H9 (cell line): ENCODE results near the gene SLCO2A1. TPM values are rescaled to one million over a fixed set of nuclear protein-coding genes. Genes with fewer than 3 reads are reported as not detected.

Experiments used
- DNase-seq: peaks from one replicate; pipeline ENCODE4 v3.0.0-alpha.2; 2017
- H2AFZ ChIP-seq: one replicate; pipeline ENCODE4 v1.6.1; 2013; ENCODE audit warnings: mild to moderate bottlenecking, low read length, control low read depth, moderate library complexity
- H2AK5ac ChIP-seq: 2 replicates; pipeline ENCODE4 v1.6.1; 2013; ENCODE audit warnings: low read length, control low read depth, mixed read lengths; ENCODE audit not compliant: insufficient read length
- H2BK120ac ChIP-seq: one replicate; pipeline ENCODE4 v1.6.1; 2013; ENCODE audit warnings: low read depth, mild to moderate bottlenecking, low read length, control low read depth, inconsistent platforms; ENCODE audit not compliant: poor library complexity, severe bottlenecking
- H2BK12ac ChIP-seq: 2 replicates; pipeline ENCODE4 v1.6.1; 2013; ENCODE audit warnings: low read length, control low read depth, mixed read lengths, low read depth; ENCODE audit not compliant: insufficient read length
- H2BK15ac ChIP-seq: 2 replicates; pipeline ENCODE4 v1.6.1; 2013; ENCODE audit warnings: low read depth, low read length, control low read depth
- H2BK20ac ChIP-seq: one replicate; pipeline ENCODE4 v1.6.1; 2013; ENCODE audit warnings: low read depth, mild to moderate bottlenecking, low read length, control low read depth, inconsistent platforms; ENCODE audit not compliant: poor library complexity, severe bottlenecking
- H2BK5ac ChIP-seq: 2 replicates; pipeline ENCODE4 v1.6.1; 2013; ENCODE audit warnings: low read length, control low read depth, mixed read lengths; ENCODE audit not compliant: insufficient read length
- H3K14ac ChIP-seq: 2 replicates; pipeline ENCODE4 v1.6.1; 2013; ENCODE audit warnings: low read length, control low read depth; ENCODE audit not compliant: insufficient read depth
- H3K18ac ChIP-seq: 2 replicates; pipeline ENCODE4 v1.6.1; 2013; ENCODE audit warnings: low read depth, mild to moderate bottlenecking, mixed read lengths, low read length, control low read depth; ENCODE audit not compliant: insufficient read length
- H3K23ac ChIP-seq: 2 replicates; pipeline ENCODE4 v1.6.1; 2013; ENCODE audit warnings: low read length, control low read depth, mixed read lengths, low read depth; ENCODE audit not compliant: insufficient read length
- H3K23me2 ChIP-seq: 2 replicates; pipeline ENCODE4 v1.6.1; 2013; ENCODE audit warnings: low read depth, mild to moderate bottlenecking, mixed read lengths, low read length, control low read depth; ENCODE audit not compliant: insufficient read length, poor library complexity, severe bottlenecking
- H3K27ac ChIP-seq: 2 replicates; pipeline ENCODE4 v1.5.1; 2013; ENCODE audit warnings: low read length, control low read depth, mixed read lengths, low read depth; ENCODE audit not compliant: insufficient read length
- H3K27me3 ChIP-seq: 2 replicates; pipeline ENCODE4 v1.6.1; 2013; ENCODE audit warnings: low read length, control low read depth, inconsistent platforms; ENCODE audit not compliant: insufficient read depth
- H3K4ac ChIP-seq: 2 replicates; pipeline ENCODE4 v1.6.1; 2013; ENCODE audit warnings: low read depth, mild to moderate bottlenecking, control low read depth, inconsistent platforms, low read length, moderate library complexity
- H3K4me1 ChIP-seq: 2 replicates; pipeline ENCODE4 v1.6.1; 2013; ENCODE audit warnings: low read length, control low read depth, inconsistent platforms; ENCODE audit not compliant: insufficient read depth
- H3K4me2 ChIP-seq: 2 replicates; pipeline ENCODE4 v1.6.1; 2013; ENCODE audit warnings: low read length, control low read depth, mixed read lengths; ENCODE audit not compliant: insufficient read length, insufficient read depth
- H3K56ac ChIP-seq: 2 replicates; pipeline ENCODE4 v1.6.1; 2013; ENCODE audit warnings: low read depth, mild to moderate bottlenecking, mixed read lengths, low read length, control low read depth; ENCODE audit not compliant: insufficient read length
- H3K79me1 ChIP-seq: 2 replicates; pipeline ENCODE4 v1.6.1; 2013; ENCODE audit warnings: low read depth, mild to moderate bottlenecking, moderate library complexity, low read length, control low read depth, inconsistent platforms; ENCODE audit not compliant: insufficient read depth, poor library complexity, severe bottlenecking
- H3K79me2 ChIP-seq: 2 replicates; pipeline ENCODE4 v1.6.1; 2013; ENCODE audit warnings: low read length, control low read depth, inconsistent platforms; ENCODE audit not compliant: insufficient read depth
- H3K9ac ChIP-seq: 2 replicates; pipeline ENCODE4 v1.6.1; 2013; ENCODE audit warnings: low read length, control low read depth, mixed read lengths; ENCODE audit not compliant: insufficient read length; ENCODE audit errors: extremely low read depth
- H3K9me3 ChIP-seq: one replicate; pipeline ENCODE4 v1.6.1; 2013; ENCODE audit warnings: low read depth, low read length, inconsistent platforms; ENCODE audit not compliant: control insufficient read depth
- H3T11ph ChIP-seq: one replicate; pipeline ENCODE4 v1.6.1; 2013; ENCODE audit warnings: mild to moderate bottlenecking, low read length, control low read depth, inconsistent platforms
- H4K20me1 ChIP-seq: one replicate; pipeline ENCODE4 v1.6.1; 2013; ENCODE audit not compliant: control insufficient read depth, insufficient read length, insufficient read depth
- H4K5ac ChIP-seq: 2 replicates; pipeline ENCODE4 v1.6.1; 2013; ENCODE audit warnings: low read depth, mild to moderate bottlenecking, mixed read lengths, low read length, control low read depth; ENCODE audit not compliant: insufficient read length
- H4K8ac ChIP-seq: replicated peaks from 2 replicates; pipeline ENCODE4 v1.6.1; 2013; ENCODE audit warnings: low read length, control low read depth, mixed read lengths, low read depth; ENCODE audit not compliant: insufficient read length
- H4K91ac ChIP-seq: 2 replicates; pipeline ENCODE4 v1.6.1; 2013; ENCODE audit warnings: low read depth, mild to moderate bottlenecking, moderate library complexity, mixed read lengths, low read length, control low read depth; ENCODE audit not compliant: insufficient read length
- H3K27ac Mint-ChIP-seq, 3 experiments: 2 replicates in 2 of 3; 3 replicates in 1 of 3; pipeline ENCODE4 v1.8.0; 2020 to 2021; ENCODE audit warnings: mixed read lengths in 3 of 3, mild to moderate bottlenecking in 1 of 3, moderate library complexity in 1 of 3
- H3K27me3 Mint-ChIP-seq: 2 replicates; pipeline ENCODE4 v1.8.0; 2021; ENCODE audit warnings: low read depth, mild to moderate bottlenecking, moderate library complexity, mixed read lengths
- H3K36me3 Mint-ChIP-seq, 3 experiments: 2 replicates in 2 of 3; 3 replicates in 1 of 3; pipeline ENCODE4 v1.8.0; 2020 to 2021; ENCODE audit warnings: low read depth in 3 of 3, mixed read lengths in 3 of 3; ENCODE audit not compliant: insufficient read depth in 1 of 3
- H3K4me1 Mint-ChIP-seq, 2 experiments: 2 replicates each; pipeline ENCODE4 v1.8.0; 2020; ENCODE audit warnings: mixed read lengths in 2 of 2
- H3K4me3 Mint-ChIP-seq, 2 experiments: 2 replicates in 1 of 2; 3 replicates in 1 of 2; pipeline ENCODE4 v1.8.0; 2020 to 2021; ENCODE audit warnings: mild to moderate bottlenecking in 2 of 2, mixed read lengths in 2 of 2, moderate library complexity in 1 of 2
- H3K9me3 Mint-ChIP-seq, 2 experiments: 2 replicates in 1 of 2; 3 replicates in 1 of 2; pipeline ENCODE4 v1.8.0; 2020; ENCODE audit warnings: mild to moderate bottlenecking in 2 of 2, mixed read lengths in 2 of 2, moderate library complexity in 1 of 2
- CTCF ChIP-seq: fragments of 200-600 bp; sonication (generic); conservative IDR thresholded peaks from 3 replicates; pipeline ENCODE4 v1.8.0; 2021; ENCODE audit warnings: antibody characterized with exemption, mild to moderate bottlenecking
- WGBS: extraction: QIAGEN DNeasy Blood & Tissue Kit; methylation state at CpG from one replicate; pipeline ENCODE4 v1.1.7; 2013; ENCODE audit warnings: missing lambda C conversion rate, low lambda C conversion rate, mixed read lengths; ENCODE audit not compliant: insufficient read length; ENCODE audit errors: extremely low coverage; 5-methylcytosine and 5-hydroxymethylcytosine counted together
- total RNA-seq: library from RNA; stranded (reverse); gene quantifications from 2 replicates; pipeline ENCODE4 v1.2.1, GENCODE V29; 2021

SLCO2A1 gene
- total RNA-seq, 1 experiment from 2014 or later = 0.98 TPM

- no CpG with 5 or more reads among the region's 9 CpGs for WGBS
- DNase-seq = no peak
These were observed 31.7 kb downstream of the SLCO2A1 start for GRCh38 chr3:133997871-133998635.

More at GRCh38 chr3:133997871-133998635, 31.7 kb downstream of the SLCO2A1 start:
- Mint-ChIP-seq H3K27me3 (peaks cover 29% of the 10 kb centered on the region), H3K9me3 (no peaks in the 10 kb centered on the region), H3K36me3 (no peaks in the 10 kb centered on the region), H3K4me1 (peaks cover 10 to 16% of the 10 kb centered on the region in 2 experiments), H3K4me3 (no peak overlapping the region), H3K27ac (no peak overlapping the region; a peak in 1 of 7 replicates)
- H3K79me1 ChIP-seq = no peaks in the 10 kb centered on the region
- H2AK5ac ChIP-seq = no peak overlapping the region
- no peak overlapping the region for H2BK120ac ChIP-seq
- H3K4me2 ChIP-seq = no peak overlapping the region
- H2AFZ ChIP-seq = no peak overlapping the region
- H3K4ac ChIP-seq = no peak overlapping the region
- no peak overlapping the region for H4K91ac ChIP-seq
- H3K14ac ChIP-seq = no peak overlapping the region; the same call in 1 of the 2 replicates
- no peaks in the 10 kb centered on the region; the same call in 1 of the 2 replicates for H3K27me3 ChIP-seq
- no peak overlapping the region for H3K23ac ChIP-seq
- H4K5ac ChIP-seq = no peak overlapping the region
- H2BK20ac ChIP-seq = no peak overlapping the region
- H3K56ac ChIP-seq = no peak overlapping the region
- no peaks in the 10 kb centered on the region for H3K23me2 ChIP-seq
- no peaks in the 10 kb centered on the region for H3K79me2 ChIP-seq
- H3K27ac ChIP-seq = no peak overlapping the region
- H3K4me1 ChIP-seq = no peaks in the 10 kb centered on the region
- TF ChIP-seq CTCF = no peak
- no peak overlapping the region for H2BK12ac ChIP-seq
- no peaks in the 10 kb centered on the region for H4K20me1 ChIP-seq
- H3T11ph ChIP-seq = no peak overlapping the region
- no peak overlapping the region for H4K8ac ChIP-seq
- H3K9ac ChIP-seq = no peak overlapping the region
- H3K9me3 ChIP-seq = no peaks in the 10 kb centered on the region
- H3K18ac ChIP-seq = no peak overlapping the region
- H2BK15ac ChIP-seq = no peak overlapping the region
- no peak overlapping the region for H2BK5ac ChIP-seq
